GM19455 (cell line): Measurements from ENCODE around the gene C10orf53.
"Not testable (repeated sequence)": the region's sequence is repeated elsewhere in the genome, so short reads cannot be mapped to it uniquely, and the experiment has no call there.

Experiments used
- ATAC-seq: cut with Tn5 transposase; IDR thresholded peaks from one replicate; pipeline ENCODE4 v1.9.1; 2021; ENCODE audit not compliant: unreplicated experiment

C10orf53 gene

GRCh38 chr10:49686651-49687050 lies 7.2 kb downstream of the C10orf53 start:
- no peak for ATAC-seq

GRCh38 chr10:49688261-49688846 lies 8.9 kb downstream of the C10orf53 start:
- no peak for ATAC-seq

GRCh38 chr10:49688920-49689319 lies 9.5 kb downstream of the C10orf53 start:
- ATAC-seq = no peak

- ATAC-seq = no peak
Measured at GRCh38 chr10:49689882-49690510, 10.5 kb downstream of the C10orf53 start.

- no peak for ATAC-seq
Measured at GRCh38 chr10:49690698-49691356, 11.4 kb downstream of the C10orf53 start.

- ATAC-seq = no peak
Measured at GRCh38 chr10:49691588-49691987, 12.1 kb downstream of the C10orf53 start.

GRCh38 chr10:49694466-49694865 lies 15.0 kb downstream of the C10orf53 start:
- no peak for ATAC-seq

GRCh38 chr10:49696311-49696710 lies 16.9 kb downstream of the C10orf53 start:
- ATAC-seq = no peak

GRCh38 chr10:49698679-49699078 lies 19.2 kb downstream of the C10orf53 start:
- ATAC-seq = no peak

GRCh38 chr10:49700211-49700610 lies 20.8 kb downstream of the C10orf53 start:
- ATAC-seq = no peak

- no peak for ATAC-seq
Measured at GRCh38 chr10:49700997-49701396, 21.5 kb downstream of the C10orf53 start.

GRCh38 chr10:49707585-49707984 lies 28.1 kb downstream of the C10orf53 start:
- ATAC-seq = no peak

- no peak for ATAC-seq
Measured at GRCh38 chr10:49709934-49710333, 30.5 kb downstream of the C10orf53 start.

GRCh38 chr10:49710966-49711365 lies 31.5 kb downstream of the C10orf53 start:
- ATAC-seq = no peak

- no peak for ATAC-seq
Measured at GRCh38 chr10:49711481-49711880, 32.0 kb downstream of the C10orf53 start.

GRCh38 chr10:49713266-49713665 lies 33.8 kb downstream of the C10orf53 start:
- ATAC-seq = no peak

GRCh38 chr10:49715157-49715556 lies 35.7 kb downstream of the C10orf53 start:
- not testable (repeated sequence) for ATAC-seq

GRCh38 chr10:49726593-49726992 lies 47.1 kb downstream of the C10orf53 start:
- ATAC-seq = no peak

GRCh38 chr10:49733866-49734265 lies 54.4 kb downstream of the C10orf53 start:
- ATAC-seq = no peak

- no peak for ATAC-seq
Measured at GRCh38 chr10:49734676-49735075, 55.2 kb downstream of the C10orf53 start.

GRCh38 chr10:49735161-49735560 lies 55.7 kb downstream of the C10orf53 start:
- ATAC-seq = no peak

GRCh38 chr10:49735848-49736563 lies 56.6 kb downstream of the C10orf53 start:
- ATAC-seq = no peak
